ENCODE results near the gene GNB1L.

The GNB1L gene

GRCh38 chr22:19821523-19822300 is 33.0 kb downstream of the GNB1L start:
- no peak for DNase-seq (ENCODE audit: low read depth)
- TF ChIP-seq CTCF (IDR thresholded peaks at IDR 0.05; ENCODE audit: control insufficient read depth, insufficient read depth, low read depth, low read length, missing control alignments), result no peak
- no peak overlapping the region for H3K4me3 ChIP-seq (ENCODE audit: control insufficient read depth, low read depth, low read length)

GRCh38 chr22:19820880-19821522 is 33.7 kb downstream of the GNB1L start:
- DNase-seq (ENCODE audit: low read depth), result no peak
- H3K4me3 ChIP-seq (ENCODE audit: control insufficient read depth, low read depth, low read length), result no peak overlapping the region
- no peak for TF ChIP-seq CTCF (IDR thresholded peaks at IDR 0.05; ENCODE audit: control insufficient read depth, insufficient read depth, low read depth, low read length, missing control alignments)

- TF ChIP-seq CTCF (IDR thresholded peaks at IDR 0.05; ENCODE audit: control insufficient read depth, insufficient read depth, low read depth, low read length, missing control alignments), result no peak
- no peak for DNase-seq (ENCODE audit: low read depth)
- H3K4me3 ChIP-seq (ENCODE audit: control insufficient read depth, low read depth, low read length), result no peak overlapping the region
Observed at GRCh38 chr22:19819911-19820879, 34.5 kb downstream of the GNB1L start.

GRCh38 chr22:19819208-19819910 is 35.3 kb downstream of the GNB1L start:
- no peak overlapping the region for H3K4me3 ChIP-seq (ENCODE audit: control insufficient read depth, low read depth, low read length)
- TF ChIP-seq CTCF (IDR thresholded peaks at IDR 0.05; ENCODE audit: control insufficient read depth, insufficient read depth, low read depth, low read length, missing control alignments), result no peak
- no peak for DNase-seq (ENCODE audit: low read depth)

- no peak for TF ChIP-seq CTCF (IDR thresholded peaks at IDR 0.05; ENCODE audit: control insufficient read depth, insufficient read depth, low read depth, low read length, missing control alignments)
- no peak for DNase-seq (ENCODE audit: low read depth)
- H3K4me3 ChIP-seq (ENCODE audit: control insufficient read depth, low read depth, low read length), result no peak overlapping the region
Observed at GRCh38 chr22:19818324-19819207, 36.1 kb downstream of the GNB1L start.
